ENCODE measurements around the gene TANGO2.

- TF ChIP-seq CTCF (IDR thresholded peaks at IDR 0.05 in 2 of 3, conservative IDR thresholded peaks at IDR 0.05 in 1 of 3; ENCODE audit: borderline replicate concordance in 1 of 3, insufficient read depth in 1 of 3, low read depth in 2 of 3, low read length in 2 of 3) (no peak), EZH2 (IDR thresholded peaks at IDR 0.05) (no peak), RAD21 (IDR thresholded peaks at IDR 0.05; ENCODE audit: low read depth) (no peak), POLR2A (IDR thresholded peaks at IDR 0.05; ENCODE audit: borderline replicate concordance, extremely low read depth, insufficient read depth, insufficient read length) (no peak), MAX (IDR thresholded peaks at IDR 0.05) (no peak), POLR2AphosphoS5 (IDR thresholded peaks at IDR 0.05; ENCODE audit: low read depth, low read length) (no peak), ATF3 (IDR thresholded peaks at IDR 0.05) (no peak), CBX3 (IDR thresholded peaks at IDR 0.05; ENCODE audit: low read depth) (no peak), CEBPB (IDR thresholded peaks at IDR 0.05; ENCODE audit: low read depth) (no peak), ZBTB33 (IDR thresholded peaks at IDR 0.05; ENCODE audit: extremely low read depth, insufficient replicate concordance, low read length) (no peak)
Measured at GRCh38 chr22:20019661-20020532, 1.0 kb upstream of the TANGO2 start.

Measured in HCT116 (cell line).